ENCODE data around the gene EPN3. TPM values are rescaled to one million over a fixed set of nuclear protein-coding genes. Genes with fewer than 3 reads are reported as not detected.

Gene EPN3
- polyA plus RNA-seq, 4 donors: 10.1 to 12.9 (median 10.9) TPM

GRCh38 chr17:50533720-50534148 lies 1.2 kb downstream of the EPN3 start:
- no peak for DNase-seq (ENCODE audit: low read depth in 4 of 4, low spot score in 3 of 4)

- DNase-seq (ENCODE audit: low read depth in 4 of 4, low spot score in 3 of 4): no peak
Measured at GRCh38 chr17:50534222-50534978, 1.9 kb downstream of the EPN3 start.

- no peak for DNase-seq (ENCODE audit: low read depth in 4 of 4, low spot score in 3 of 4)
Measured at GRCh38 chr17:50534979-50535326, 2.4 kb downstream of the EPN3 start.

GRCh38 chr17:50535407-50535806 lies 2.9 kb downstream of the EPN3 start:
- DNase-seq (ENCODE audit: low read depth in 4 of 4, low spot score in 3 of 4): no peak

GRCh38 chr17:50536683-50537646 lies 4.4 kb downstream of the EPN3 start:
- DNase-seq (ENCODE audit: low read depth in 4 of 4, low spot score in 3 of 4): no peak

- DNase-seq (ENCODE audit: low read depth in 4 of 4, low spot score in 3 of 4): no peak
Measured at GRCh38 chr17:50537721-50538548, 5.4 kb downstream of the EPN3 start.

- no peak for DNase-seq (ENCODE audit: low read depth in 4 of 4, low spot score in 3 of 4)
Measured at GRCh38 chr17:50538549-50539410, 6.2 kb downstream of the EPN3 start.

- no peak for DNase-seq (ENCODE audit: low read depth in 4 of 4, low spot score in 3 of 4)
Measured at GRCh38 chr17:50539762-50540559, 7.4 kb downstream of the EPN3 start.

- no peak for DNase-seq (ENCODE audit: low read depth in 4 of 4, low spot score in 3 of 4)
Measured at GRCh38 chr17:50540560-50541401, 8.2 kb downstream of the EPN3 start.

GRCh38 chr17:50541402-50541715 lies 8.8 kb downstream of the EPN3 start:
- DNase-seq (ENCODE audit: low read depth in 4 of 4, low spot score in 3 of 4): no peak

GRCh38 chr17:50541716-50542688 lies 9.5 kb downstream of the EPN3 start:
- DNase-seq (ENCODE audit: low read depth in 4 of 4, low spot score in 3 of 4): no peak

GRCh38 chr17:50542795-50543774 lies 10.6 kb downstream of the EPN3 start:
- DNase-seq (ENCODE audit: low read depth in 4 of 4, low spot score in 3 of 4): no peak

GRCh38 chr17:50544516-50544915 lies 12.0 kb downstream of the EPN3 start:
- no peak for DNase-seq (ENCODE audit: low read depth in 4 of 4, low spot score in 3 of 4)

GRCh38 chr17:50545311-50545710 lies 12.8 kb downstream of the EPN3 start:
- no peak for DNase-seq (ENCODE audit: low read depth in 4 of 4, low spot score in 3 of 4)

- no peak for DNase-seq (ENCODE audit: low read depth in 4 of 4, low spot score in 3 of 4)
Measured at GRCh38 chr17:50546701-50547034, 14.1 kb downstream of the EPN3 start.
